GM21619 (cell line): ENCODE data around the gene HSPA5.
"Not testable (repeated sequence)": the region's sequence is repeated elsewhere in the genome, so short reads cannot be mapped to it uniquely, and the experiment has no call there.

Experiments
- ATAC-seq: cut with Tn5 transposase; IDR thresholded peaks from one replicate; pipeline ENCODE4 v1.9.1; 2021; ENCODE audit not compliant: unreplicated experiment

HSPA5 gene

GRCh38 chr9:125243792-125244260, 2.7 kb upstream of the HSPA5 start:
- ATAC-seq = no peak

GRCh38 chr9:125241863-125242739, 958 bp upstream of the HSPA5 start:
- peak; percentile 6 for ATAC-seq

GRCh38 chr9:125240649-125240999, 519 bp downstream of the HSPA5 start:
- ATAC-seq = peak; percentile 10

GRCh38 chr9:125239631-125240597, 1.2 kb downstream of the HSPA5 start:
- ATAC-seq = no peak

- no peak for ATAC-seq
Observed at GRCh38 chr9:125238915-125239446, 2.2 kb downstream of the HSPA5 start.

- no peak for ATAC-seq
Observed at GRCh38 chr9:125238127-125238914, 2.8 kb downstream of the HSPA5 start.

GRCh38 chr9:125236520-125237159, 4.5 kb downstream of the HSPA5 start:
- ATAC-seq = not testable (repeated sequence)

GRCh38 chr9:125235804-125236519, 5.2 kb downstream of the HSPA5 start:
- no peak for ATAC-seq

- not testable (repeated sequence) for ATAC-seq
Observed at GRCh38 chr9:125234099-125234498, 7.0 kb downstream of the HSPA5 start.

GRCh38 chr9:125233678-125234077, 7.5 kb downstream of the HSPA5 start:
- no peak for ATAC-seq

- no peak for ATAC-seq
Observed at GRCh38 chr9:125227761-125228160, 13.4 kb downstream of the HSPA5 start.

GRCh38 chr9:125224858-125225257, 16.3 kb downstream of the HSPA5 start:
- not testable (repeated sequence) for ATAC-seq

- no peak for ATAC-seq
Observed at GRCh38 chr9:125218621-125219020, 22.5 kb downstream of the HSPA5 start.

- no peak for ATAC-seq
Observed at GRCh38 chr9:125214186-125214585, 27.0 kb downstream of the HSPA5 start.

GRCh38 chr9:125204477-125204876, 36.7 kb downstream of the HSPA5 start:
- ATAC-seq = no peak

- no peak for ATAC-seq
Observed at GRCh38 chr9:125202846-125203618, 38.1 kb downstream of the HSPA5 start.

- peak; percentile 96 for ATAC-seq
Observed at GRCh38 chr9:125200216-125201047, 40.7 kb downstream of the HSPA5 start, which contains the start of gene RABEPK. RABEPK (plus strand) TSS chr9:125200542; CDS start chr9:125203014, 2,472 bp downstream.

- ATAC-seq = not testable (repeated sequence)
Observed at GRCh38 chr9:125195591-125195990, 45.6 kb downstream of the HSPA5 start.
